Vagina (tissue), 2 donors: Measurements from ENCODE around the gene CFD.

Source experiments
- POLR2A ChIP-seq, 2 donors: fragments of 450-650 bp; IDR thresholded peaks; one replicate each; pipeline ENCODE4 v1.6.1; 2017; ENCODE audit warnings: antibody characterized with exemption in 2 of 2, mild to moderate bottlenecking in 2 of 2, moderate library complexity in 2 of 2
- POLR2AphosphoS5 ChIP-seq, 2 donors: sonication (generic); formaldehyde crosslinking; IDR thresholded peaks; one replicate each; pipeline ENCODE4 v1.9.0; 2017; ENCODE audit warnings: antibody characterized with exemption in 2 of 2, mild to moderate bottlenecking in 2 of 2, low read depth in 1 of 2; ENCODE audit not compliant: insufficient read depth in 1 of 2
- TF ChIP-seq, protein P1 (sequence below), 3 experiments: fragments of 450-650 bp in 2 of 3; fragments of 200-600 bp in 1 of 3; sonication (generic) in 1 of 3; IDR thresholded peaks; one replicate each; pipeline ENCODE4 v1.5.1; 2017 to 2019; ENCODE audit warnings: antibody characterized with exemption in 3 of 3, mild to moderate bottlenecking in 2 of 3, moderate library complexity in 2 of 3

DNA sequence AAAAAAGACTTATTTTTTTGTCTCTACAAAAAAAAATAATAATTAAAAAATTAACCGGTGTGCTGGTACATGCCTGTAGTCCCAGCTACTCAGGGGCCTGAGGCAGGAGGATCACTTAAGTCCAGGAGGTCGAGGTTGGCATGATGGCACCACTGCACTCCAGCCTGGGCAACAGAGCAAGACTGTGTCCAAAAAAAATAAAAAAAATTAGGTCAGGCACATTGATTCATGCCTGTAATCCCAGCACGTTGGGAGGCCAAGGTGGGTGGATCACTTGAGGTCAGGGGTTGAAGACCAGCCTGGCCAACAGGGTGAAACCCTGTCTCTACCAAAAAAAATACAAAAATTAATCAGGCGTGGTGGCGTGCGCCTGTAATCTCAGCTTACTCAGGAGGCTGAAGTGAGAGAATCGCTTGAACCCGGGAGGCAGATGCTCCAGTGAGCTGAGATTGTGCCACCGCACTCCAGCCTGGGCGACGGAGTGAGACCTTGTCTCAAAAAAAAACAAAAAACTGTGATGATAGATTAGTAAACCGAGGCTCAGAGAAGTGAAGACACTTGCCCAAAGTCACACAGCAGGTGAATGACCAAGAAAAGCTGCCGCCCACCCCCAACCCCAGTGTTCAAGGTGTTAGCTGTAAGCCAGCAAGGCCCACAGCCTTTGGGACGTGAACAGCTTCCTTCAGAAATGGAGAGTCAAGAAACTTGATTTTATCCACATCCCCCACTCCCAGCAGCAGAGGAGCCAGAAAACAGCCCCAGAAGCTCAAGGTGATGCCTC, 43.2 kb downstream of the CFD start:
- TF ChIP-seq, protein P1, sequence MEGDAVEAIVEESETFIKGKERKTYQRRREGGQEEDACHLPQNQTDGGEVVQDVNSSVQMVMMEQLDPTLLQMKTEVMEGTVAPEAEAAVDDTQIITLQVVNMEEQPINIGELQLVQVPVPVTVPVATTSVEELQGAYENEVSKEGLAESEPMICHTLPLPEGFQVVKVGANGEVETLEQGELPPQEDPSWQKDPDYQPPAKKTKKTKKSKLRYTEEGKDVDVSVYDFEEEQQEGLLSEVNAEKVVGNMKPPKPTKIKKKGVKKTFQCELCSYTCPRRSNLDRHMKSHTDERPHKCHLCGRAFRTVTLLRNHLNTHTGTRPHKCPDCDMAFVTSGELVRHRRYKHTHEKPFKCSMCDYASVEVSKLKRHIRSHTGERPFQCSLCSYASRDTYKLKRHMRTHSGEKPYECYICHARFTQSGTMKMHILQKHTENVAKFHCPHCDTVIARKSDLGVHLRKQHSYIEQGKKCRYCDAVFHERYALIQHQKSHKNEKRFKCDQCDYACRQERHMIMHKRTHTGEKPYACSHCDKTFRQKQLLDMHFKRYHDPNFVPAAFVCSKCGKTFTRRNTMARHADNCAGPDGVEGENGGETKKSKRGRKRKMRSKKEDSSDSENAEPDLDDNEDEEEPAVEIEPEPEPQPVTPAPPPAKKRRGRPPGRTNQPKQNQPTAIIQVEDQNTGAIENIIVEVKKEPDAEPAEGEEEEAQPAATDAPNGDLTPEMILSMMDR (IDR thresholded peaks at IDR 0.05) = no peak
- no peak for TF ChIP-seq POLR2A (IDR thresholded peaks at IDR 0.05)
- no peak for TF ChIP-seq POLR2AphosphoS5 (IDR thresholded peaks at IDR 0.05; ENCODE audit: insufficient read depth in 1 of 2, low read depth in 1 of 2)
